Measurements from ENCODE around the gene ECI1.

GRCh38 chr16:2232094-2232990 lies 19.0 kb downstream of the ECI1 start:
- no peak for TF ChIP-seq CTCF (IDR thresholded peaks at IDR 0.05)
- no peak for TF ChIP-seq POLR2A (IDR thresholded peaks at IDR 0.05)

All from vagina (tissue), 2 donors.